Stimulated activated CD4-positive, alpha-beta T cell treated with anti-CD3 and anti-CD28 coated beads, Interleukin-1b, Interleukin-23, amount 100 ng/mL, for 48 hours (primary cell): ENCODE results near the gene FPR1.

Experiments
- DNase-seq: peaks from one replicate; pipeline ENCODE4 v3.0.0-alpha.2; 2020

The FPR1 gene, protein sequence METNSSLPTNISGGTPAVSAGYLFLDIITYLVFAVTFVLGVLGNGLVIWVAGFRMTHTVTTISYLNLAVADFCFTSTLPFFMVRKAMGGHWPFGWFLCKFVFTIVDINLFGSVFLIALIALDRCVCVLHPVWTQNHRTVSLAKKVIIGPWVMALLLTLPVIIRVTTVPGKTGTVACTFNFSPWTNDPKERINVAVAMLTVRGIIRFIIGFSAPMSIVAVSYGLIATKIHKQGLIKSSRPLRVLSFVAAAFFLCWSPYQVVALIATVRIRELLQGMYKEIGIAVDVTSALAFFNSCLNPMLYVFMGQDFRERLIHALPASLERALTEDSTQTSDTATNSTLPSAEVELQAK

DNA sequence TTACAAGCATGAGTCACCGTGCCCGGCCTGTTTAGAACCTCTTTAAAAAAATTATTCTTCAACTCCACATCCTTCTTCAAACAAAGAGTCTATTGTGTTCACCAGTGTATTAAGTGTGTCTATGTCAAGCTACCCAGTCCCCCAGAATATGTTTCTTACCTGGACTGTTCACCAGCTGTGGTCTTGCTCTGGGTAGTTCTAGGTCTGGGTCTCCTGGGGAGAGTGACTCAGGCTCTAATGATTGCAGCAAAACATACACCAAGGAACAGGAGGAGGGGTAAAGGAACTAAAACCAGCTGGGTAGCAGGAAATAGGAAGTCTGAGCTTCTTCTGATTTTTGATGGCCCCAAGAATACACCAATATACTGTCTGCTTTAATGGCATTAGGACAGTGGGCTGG is at the start of gene FPR1:
Gene FPR1, minus strand, starts transcription at position 224 of the 400 bp plus-strand sequence. CDS start 4,884 bp downstream, outside the sequence.
- DNase-seq = no peak

DNA sequence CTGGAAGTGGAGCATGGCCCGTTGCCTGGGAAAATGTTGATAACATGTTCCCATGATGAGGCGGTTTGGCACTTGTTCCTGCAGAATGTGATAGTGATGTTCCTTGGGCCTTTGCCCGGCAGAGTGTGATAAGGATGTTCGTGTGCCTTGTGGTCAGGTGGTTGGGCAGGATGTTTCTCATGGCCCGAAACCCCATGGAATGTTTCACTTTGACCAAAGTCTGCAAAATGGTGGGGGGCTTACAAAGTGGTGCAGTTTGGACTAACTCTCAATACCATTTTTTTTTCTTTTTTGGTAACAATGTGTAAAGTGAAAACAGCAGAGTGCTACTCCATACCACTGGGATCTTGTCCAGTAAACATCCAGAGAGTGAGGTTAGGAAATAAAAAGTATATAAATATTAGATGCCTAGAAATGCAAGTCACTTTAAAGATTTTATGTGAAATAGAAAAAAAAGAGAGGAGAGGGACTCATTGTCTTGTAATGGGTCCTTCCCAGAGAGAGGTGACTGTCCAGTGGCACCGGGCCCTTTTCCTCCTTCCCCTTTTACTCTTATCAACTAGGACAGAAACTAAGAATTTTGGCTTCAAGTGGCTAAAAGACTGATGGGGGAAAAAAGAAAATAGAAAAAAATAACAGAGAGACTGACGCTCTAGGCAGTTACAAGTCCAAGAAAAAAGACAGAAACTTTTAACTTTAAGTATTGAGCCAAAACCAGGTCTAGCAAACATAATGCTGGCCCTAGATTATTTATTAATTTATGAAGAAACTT is 49.0 kb upstream of the FPR1 start:
- DNase-seq = no peak

DNA sequence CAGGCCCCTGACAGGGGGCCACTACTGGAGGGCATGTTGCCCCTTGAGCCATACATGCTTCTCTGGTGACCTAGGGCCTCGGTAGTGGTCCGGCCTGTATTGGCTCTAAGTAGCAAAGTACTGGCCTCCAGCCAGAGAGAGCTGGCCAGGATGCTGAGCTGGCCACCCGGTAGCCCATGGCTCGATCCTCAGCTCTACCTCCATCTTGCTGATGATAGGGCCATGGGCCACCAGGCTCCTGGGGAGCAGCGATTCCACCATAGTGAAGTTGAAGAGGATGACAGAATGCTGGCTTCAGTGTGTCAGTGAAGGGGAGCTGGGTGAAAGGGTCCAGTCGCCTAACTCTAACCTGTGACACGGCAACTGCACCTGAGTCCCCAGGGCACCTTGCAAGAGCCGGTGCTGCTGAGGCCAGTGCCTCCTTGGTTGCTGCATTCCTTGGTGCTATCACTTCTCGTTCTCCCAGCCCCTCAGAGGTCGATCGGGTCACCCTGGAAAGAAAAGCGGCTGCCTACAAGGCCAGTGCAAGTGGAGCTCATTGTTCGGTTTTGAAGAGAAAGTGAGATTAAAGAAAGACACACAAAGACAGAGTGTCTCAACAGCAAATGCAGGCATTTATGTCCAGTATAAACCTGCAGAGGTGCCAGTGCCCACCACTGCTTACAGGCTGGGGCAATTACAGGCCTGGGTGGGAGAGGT is 48.2 kb upstream of the FPR1 start:
- no peak for DNase-seq

DNA sequence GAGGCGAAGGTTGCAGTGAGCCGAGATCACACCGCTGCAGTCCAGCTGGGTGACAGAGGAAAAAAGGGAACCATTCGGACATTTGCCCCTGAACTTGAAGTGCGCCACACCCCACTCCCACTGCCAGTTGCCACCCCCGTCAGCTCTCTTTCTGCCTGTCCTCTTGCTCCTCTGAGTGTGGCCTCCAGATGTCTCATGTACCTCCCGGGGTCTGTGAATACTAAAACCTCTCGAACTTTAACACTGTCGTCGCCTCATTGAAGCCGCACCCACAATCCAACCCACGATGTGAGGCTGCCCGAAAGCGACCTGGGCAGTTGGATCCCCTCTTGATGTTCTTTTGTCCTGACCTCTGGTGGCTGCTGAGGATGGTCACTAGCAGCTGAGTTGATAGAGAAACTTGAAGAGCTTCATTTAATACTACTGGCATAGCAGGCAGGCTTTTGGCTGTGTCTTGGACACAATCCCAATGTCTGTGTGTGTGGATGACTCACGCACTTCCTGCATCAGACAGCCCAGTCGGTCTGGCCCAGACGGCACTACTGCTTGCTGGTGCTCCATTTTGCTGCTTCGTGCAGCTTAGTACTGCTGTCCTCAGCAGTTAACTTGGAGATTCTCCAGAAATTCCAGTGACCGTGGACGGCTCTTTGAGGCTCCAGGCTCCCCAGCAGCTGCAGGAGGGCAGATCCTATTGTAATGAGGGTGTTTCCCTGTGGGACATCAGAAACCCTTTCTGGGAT is 47.5 kb upstream of the FPR1 start:
- DNase-seq = no peak

DNA sequence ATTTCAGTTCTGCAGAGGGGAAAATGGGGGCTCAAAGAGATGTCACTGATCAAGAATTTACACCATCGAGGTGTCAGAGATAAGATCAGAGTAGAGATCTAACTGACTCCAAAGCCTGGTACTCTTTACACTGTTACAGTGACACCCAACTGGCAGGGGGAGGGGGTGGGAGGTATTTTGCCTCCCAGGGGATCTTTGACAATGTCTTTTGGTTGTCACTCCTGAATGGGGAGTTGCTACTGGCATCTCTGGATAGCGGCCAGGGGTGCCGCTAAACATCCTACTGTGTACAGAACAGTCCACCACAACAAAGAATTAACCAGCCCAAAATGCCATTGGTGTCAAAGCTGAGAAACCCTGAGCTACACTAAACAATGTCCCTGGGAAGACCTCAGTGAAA is 46.4 kb upstream of the FPR1 start:
- DNase-seq = no peak

DNA sequence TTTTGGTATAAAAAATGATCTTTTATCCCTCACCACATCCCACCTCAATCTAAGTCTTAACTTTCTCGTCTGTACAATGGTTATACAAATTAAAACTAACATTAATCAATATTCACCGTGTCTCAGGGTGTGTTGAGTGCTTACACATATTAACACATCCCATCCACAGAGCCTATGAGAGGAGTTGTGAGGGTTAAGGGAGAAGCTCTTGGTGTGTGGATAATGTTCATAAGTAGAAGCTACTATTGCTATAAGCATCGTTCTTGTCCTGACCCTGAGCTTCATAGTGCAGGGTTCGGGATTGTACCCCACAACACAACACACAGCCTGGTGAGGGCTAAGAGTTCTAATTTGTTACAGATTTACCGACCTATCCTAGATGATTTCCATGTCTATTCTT is 45.8 kb upstream of the FPR1 start:
- DNase-seq = no peak

DNA sequence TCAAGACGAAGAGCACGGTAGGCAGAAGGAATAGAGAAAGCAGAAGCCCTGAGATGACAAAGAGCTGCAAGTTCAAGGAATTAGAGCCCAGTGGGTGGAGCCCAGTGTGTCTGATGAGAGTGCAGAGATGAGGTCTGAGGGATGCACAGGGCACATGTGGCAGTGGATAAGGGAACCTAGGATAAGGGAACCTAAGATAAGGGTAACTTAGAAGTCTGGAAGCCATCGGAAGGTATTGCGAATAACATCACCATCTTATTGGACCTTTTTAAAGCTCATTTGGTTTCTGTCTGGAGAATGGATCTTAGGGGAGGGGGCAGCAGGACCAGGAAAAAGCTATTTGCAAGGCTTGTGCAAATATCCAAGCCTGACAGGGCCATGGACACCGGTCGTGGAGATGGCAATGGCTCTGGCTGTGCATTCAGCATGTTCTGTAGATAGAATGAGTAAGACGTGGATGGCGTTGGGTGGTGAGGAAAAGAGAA is 44.6 kb upstream of the FPR1 start:
- no peak for DNase-seq

DNA sequence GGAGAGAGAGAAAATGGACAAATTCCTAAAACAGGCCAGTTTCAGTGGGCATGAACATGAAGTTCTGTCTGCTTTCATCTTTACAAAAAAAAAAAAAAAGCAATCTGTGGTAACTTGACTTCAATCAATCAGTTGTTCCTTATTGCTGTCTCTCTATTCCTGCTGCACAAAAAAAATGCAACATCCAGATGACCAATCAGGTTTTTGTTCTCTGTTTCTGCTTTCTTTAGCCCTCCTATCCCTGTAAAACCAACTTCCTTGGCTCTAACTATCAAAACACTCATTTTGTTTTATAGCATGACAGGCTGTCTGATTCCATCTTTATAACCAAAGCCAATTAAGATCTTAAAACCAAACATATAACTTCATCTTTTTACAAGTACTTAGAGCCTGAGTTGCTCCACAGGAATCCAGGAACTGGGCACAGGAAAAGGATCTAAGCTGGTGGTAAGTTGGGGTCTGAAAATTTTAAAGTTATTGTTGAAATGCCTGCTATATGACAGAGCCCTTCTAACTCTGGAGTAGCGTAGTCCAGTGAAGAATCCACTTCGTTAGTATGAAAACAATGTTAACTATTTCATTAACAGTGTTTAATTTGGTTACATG is 43.3 kb upstream of the FPR1 start, which contains the start of gene FPR3:
Gene FPR3, plus strand, starts transcription at position 273 of the 606 bp plus-strand sequence. CDS start 28,592 bp downstream, outside the sequence.
- no peak for DNase-seq

DNA sequence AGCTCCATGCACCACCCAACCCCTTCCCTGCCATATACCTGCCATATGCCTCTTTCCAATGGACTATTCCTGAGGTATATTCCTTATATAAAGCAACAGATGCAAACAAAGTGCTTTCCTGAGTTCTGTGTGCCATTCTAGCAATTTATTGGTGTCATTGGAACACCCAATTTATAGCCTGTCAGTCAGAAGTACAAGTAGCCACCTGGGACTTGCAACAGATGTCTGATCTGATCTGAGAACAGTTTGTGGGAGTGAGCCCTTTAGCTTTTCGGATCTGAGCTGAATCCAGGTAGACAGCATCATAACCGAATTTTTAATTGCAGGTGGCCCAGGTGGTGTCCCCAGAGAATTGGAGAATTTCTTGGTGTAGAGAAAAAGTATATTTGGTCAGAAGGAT is 42.3 kb upstream of the FPR1 start:
- no peak for DNase-seq

DNA sequence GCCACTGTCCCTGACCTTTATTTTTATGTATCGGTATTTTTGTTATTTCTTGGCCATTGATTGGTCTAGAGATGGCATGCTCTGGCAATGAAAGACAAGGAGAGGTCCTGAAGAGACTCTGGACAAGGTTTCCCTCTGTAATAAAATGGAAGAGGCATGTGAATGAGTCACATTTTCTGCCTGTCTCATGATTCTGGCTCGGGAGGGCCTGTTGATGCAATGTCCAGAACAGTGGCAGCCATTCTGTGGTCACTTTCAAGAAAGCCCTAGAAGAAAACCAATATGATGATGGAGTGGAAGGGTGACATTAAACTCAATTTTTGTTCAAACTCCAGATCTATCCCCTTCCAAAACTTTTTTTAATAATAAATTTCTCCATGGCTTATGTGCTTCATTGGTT is 41.3 kb upstream of the FPR1 start:
- DNase-seq = no peak

DNA sequence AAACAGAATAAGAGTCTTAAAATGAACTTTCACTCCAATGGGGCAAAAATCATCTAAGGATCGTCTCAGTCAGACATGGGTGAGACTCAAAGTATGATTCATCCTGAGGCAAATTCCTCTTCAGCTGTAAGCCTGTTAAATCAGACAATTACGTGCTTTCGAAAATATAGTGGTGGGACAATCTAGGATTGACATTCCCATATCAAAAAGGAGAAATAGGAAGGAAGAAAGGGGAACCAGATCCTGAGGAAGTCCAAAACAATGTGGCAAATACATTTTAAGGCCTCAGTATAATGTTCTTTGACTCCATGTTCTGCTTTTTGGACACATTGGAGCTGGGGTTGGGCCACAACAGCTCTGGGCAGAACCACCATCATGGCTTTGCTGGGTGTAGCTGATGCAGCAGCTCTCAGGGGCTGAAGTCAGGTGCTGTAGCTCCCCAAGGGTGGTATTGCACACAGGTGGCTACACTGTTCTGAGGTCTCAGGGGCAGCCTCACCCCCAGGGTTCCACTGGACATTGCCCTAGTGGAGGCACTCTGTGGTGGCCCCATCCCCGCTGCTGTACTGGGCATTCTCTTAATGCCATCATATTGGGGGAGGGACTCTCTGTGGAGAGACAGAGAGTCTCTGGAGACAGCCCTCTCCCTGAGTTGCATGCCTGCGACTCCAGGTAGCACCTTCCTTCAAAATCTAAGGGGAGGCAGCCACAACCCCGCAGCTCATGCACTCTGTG is 37.5 kb upstream of the FPR1 start:
- DNase-seq = no peak

DNA sequence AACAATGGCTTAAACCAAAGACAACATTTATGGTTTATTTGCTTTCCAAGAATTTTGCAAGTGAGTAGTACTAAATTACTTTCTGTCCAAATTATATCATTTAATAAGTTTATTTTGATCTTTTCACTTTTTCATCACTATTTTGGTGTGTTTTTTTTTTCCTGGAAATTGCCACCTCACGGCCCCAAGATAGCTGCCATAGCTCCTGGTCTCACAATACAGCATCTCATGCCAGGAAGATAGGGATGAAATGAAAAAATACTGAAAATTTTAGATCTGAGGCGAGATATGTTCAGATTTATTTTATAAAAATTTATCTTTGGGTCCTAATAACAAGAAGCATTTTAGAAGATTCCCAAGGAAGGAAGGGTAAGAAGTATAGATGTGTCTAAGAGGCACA is 36.4 kb upstream of the FPR1 start:
- no peak for DNase-seq

DNA sequence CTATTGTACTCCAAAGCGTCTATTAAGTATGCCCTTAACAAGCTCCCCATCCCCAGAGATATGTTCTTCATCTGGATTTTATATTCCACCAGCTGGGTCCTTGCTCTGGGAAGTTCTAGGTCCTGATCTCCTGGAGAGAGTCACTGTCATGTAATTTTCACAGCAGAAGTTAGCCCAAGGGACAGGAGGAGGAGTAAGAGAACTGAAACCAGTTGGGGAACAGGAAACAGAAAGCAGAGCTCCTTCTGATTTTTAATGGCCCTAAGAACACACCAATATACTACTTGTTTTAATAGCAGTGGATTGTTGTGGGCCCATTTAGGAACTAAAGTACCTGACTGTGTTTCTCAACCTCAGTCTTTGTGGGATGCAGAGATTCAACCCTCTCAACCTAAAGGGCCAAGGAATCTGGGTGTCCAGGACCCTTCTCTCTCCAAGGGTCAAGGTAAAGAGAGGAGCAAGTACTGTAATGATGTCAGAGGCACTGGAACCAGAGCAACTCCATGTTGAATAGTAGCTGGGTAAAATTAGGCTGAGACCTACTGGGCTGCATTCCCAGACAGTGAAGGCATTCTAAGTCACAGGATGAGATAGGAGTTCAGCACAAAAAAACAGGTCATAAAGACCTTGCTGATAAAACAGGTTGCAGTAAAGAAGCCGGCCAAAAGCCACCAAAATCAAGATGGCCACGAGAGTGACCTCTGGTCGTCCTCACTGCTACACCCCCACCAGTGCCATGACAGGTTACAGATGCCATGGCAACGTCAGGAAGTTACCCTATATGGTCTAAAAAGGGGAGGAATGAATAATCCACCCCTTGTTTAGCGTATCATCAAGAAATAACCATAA is 35.2 kb upstream of the FPR1 start:
- DNase-seq = no peak

DNA sequence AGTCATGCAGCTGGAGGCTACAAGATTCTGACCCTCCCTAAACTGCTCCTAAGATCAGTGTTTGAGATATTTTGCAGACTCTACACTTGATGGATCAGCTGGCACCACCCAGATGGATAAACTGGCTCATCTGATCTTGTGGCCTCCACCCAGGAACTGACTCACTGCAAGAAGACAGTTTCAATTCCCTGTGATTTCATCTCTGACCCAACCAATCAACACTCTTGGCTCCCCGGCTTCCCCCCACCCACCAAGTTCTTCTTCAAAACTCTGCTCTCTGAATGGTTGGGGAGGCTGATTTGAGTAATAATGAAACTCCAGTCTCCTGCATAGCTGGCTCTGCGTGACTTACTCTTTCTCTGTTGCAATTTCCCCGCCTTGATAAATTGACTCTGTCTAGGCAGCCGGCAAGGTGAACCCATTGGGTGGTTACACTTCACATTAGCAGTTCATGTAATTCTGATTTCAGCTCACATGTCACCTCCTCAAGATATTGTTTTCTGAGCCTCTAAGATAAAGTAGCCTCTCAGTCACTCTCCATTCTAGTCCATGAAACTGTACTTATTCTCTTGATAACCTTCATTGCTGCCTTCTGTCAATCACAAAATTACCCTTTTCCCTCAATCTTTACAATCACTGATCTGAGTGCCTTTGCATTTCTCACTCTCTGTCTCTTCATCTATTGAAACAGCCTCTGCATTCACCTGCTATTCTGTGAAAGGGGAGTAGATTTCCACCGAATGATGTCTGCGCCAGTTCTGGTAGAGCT is 33.4 kb upstream of the FPR1 start:
- peak; percentile 80 for DNase-seq

DNA sequence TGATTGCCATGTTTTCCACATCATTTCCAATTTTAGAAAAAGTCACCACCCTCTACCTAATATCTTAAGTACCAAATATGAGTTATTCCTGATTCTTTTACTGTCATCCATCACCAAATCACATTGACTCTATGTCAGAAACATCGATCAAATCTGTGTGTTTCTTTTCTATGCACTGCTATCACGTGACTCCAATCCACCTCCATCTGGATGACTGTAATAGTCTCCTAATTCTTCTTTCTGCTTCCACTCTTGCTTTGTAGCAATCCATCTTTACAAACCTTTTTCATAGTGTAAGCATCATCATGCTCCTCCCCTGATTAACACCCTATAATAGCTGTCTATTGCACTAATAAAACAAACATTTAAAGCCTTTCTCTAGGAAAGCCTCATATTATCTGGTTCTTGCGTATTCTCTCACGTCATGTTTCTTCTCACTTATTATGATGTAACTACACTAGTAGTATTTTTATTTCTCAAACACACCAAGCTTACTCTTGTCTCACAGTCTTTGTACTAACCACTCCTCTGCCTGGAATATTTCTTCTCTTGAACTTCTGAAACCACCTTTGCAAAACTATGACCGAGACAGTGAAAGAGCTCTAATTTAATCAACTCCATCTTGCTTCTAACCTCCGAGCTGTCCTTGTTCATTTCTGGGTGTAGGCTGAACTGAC is 32.6 kb upstream of the FPR1 start:
- DNase-seq = no peak

DNA sequence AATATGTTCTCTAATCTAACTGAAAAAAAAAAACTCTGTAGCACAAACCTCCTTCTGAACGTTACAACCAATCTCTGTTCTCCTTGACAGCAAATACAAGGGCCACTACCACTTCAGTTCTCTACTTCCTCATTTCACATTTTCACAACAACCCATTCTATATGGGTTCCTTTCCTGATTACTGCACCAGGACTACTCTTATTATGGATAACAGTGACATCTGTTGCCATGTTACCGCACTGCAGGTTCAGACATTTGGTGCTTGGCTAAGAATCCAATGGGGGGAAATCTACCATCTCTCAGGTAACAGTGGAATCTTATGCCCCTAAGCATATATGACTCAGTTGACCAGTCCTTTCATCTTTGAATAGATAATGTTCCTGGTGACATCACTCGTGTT is 31.7 kb upstream of the FPR1 start:
- DNase-seq = no peak

DNA sequence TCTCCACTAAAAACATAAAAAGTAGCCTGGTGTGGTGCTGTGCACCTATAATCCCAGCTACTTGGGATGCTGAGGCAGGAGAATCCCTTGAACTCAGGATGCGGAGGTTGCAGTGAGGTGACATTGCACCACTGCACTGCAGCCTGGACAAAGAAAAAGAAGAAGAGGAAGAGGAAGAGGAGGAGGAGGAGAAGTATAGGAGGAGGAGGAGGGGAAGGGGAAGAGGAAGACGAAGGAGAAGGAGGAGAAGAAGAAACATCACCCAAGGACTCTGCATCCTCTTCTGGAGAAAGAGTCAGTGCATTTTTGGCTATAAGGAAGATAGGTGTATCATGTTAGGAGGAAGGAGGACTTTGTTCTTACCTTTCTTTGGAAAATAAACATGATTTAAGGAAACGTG is 30.3 kb upstream of the FPR1 start:
- no peak for DNase-seq

DNA sequence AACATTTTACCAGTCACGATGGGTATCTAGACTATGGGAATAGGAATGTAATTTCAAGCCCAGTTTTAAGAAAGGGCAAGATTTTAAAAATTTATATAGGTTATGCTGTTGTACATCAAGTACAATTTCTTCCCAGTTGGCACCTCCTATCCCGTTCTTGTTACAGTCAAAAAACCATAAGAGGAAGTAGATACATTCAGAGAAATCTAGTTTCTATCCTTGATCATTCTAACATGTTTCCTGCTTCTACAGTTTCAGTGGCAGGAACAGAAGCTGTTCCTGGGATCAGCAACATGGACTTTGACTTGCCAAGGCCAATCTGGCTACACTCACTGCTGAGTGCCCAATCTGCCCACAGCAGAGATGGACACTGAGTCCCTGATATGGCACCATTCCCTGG is 28.6 kb upstream of the FPR1 start:
- no peak for DNase-seq

DNA sequence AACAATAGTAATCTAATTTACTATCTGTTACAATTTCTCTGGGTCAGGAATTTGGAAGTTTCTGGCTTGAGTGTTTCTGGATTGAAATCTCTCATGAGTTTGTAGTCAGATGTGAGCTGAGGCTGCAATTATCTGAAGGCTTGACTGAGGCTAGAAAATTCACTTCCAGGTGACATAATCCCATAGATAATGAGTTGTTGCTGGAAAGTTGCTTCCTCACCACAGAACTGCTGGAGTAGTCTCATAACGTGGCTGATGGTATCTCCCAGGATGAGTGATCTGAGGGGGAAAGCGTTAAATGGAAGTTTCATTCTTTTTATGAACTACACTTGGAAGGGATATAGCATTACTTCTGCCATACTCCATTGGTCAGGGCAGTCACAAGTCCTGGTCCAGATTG is 28.0 kb upstream of the FPR1 start:
- DNase-seq = no peak
